ENCODE results near the gene SLC39A1. TPM values are rescaled to one million over a fixed set of nuclear protein-coding genes. Genes with fewer than 3 reads are reported as not detected.

The SLC39A1 gene
- total RNA-seq, result 83.2 and 92.6 TPM in 2 replicates

GRCh38 chr1:153963030-153963849, at the start of gene SLC39A1:
SLC39A1 (minus strand) TSS chr1:153963537; CDS start chr1:153962715, 822 bp downstream.

GRCh38 chr1:153990468-153991150, 27.3 kb upstream of the SLC39A1 start, which contains the start of gene RPS27:
RPS27 (plus strand) TSS chr1:153990762; CDS start chr1:153990797, 35 bp downstream.

GRCh38 chr1:153985941-153986761, 22.8 kb upstream of the SLC39A1 start, which contains the start of gene RAB13:
RAB13 (minus strand) TSS chr1:153986339; CDS start chr1:153986236, 103 bp downstream.

GRCh38 chr1:153977250-153978240, 14.2 kb upstream of the SLC39A1 start, which contains the start of gene JTB:
JTB (minus strand) TSS chr1:153977674; CDS start chr1:153977252, 422 bp downstream.

DNA sequence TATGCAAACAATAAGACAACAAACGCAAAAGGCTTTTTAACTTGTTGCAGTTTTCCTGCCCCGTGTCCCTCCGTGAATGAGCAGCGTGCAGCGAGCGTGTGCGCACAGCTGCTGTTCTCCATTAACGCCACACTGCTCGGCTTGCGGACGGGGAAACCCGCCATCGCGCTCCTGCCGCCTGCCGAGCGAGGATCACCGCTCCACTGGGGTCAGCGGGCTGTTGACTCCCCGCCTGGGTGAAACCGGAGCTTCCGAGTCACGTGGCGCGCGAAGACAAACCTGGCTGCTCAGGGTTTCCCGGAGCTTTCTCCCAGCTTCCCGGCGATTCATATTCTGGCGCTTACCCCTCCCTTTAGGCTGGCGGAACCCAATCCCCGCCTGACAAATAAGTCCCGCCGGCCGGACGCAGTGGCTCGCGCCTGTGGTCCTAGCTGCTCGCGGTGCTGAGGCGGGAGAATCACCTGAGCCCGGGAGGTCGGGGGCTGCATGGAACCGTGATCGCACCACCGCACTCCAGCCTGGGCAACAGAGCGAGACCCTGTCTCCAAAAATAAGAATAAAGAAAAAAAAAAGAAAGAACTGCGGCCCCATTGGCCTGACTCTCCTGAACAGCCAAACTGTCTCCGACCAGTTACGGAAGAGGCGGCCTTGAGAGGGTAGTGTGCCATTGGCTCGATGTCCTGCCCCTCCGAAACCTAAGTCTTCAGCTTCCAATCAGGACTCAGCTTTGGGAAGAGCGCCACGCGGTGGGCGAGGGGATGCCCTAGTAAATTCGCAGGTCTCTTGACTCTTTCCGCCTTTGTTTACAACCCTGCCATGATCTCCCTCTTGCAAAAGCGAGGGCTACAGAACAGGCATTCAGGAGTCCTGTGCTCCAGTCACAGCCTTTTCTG, 4.0 kb upstream of the SLC39A1 start, which contains the start of gene CREB3L4:
Gene CREB3L4, plus strand, starts transcription at position 796 of the 893 bp plus-strand sequence. CDS start 624 bp downstream, outside the sequence.

GRCh38 chr1:153958111-153958960, 5.0 kb downstream of the SLC39A1 start, which contains the start of gene CRTC2:
CRTC2 (minus strand) TSS chr1:153958612; CDS start chr1:153958497, 115 bp downstream.

GRCh38 chr1:153946622-153947241, 16.6 kb downstream of the SLC39A1 start, which contains the start of gene DENND4B:
DENND4B (minus strand) TSS chr1:153946718; CDS start chr1:153944374, 2,344 bp downstream.

GRCh38 chr1:153922972-153923925, 40.1 kb downstream of the SLC39A1 start, which contains the start of gene GATAD2B:
GATAD2B (minus strand) TSS chr1:153922972; CDS start chr1:153828347, 94,625 bp downstream.

Other genes with a start within 250 kb of the SLC39A1 start
- gene INTS3, start 235.5 kb downstream of the SLC39A1 start, total RNA-seq, result 18.3 and 24.3 TPM in 2 replicates
- 9.8 and 16.3 TPM in 2 replicates for gene SLC27A3, start 188.1 kb downstream of the SLC39A1 start, total RNA-seq
- 2.0 and 2.5 TPM in 2 replicates for gene GATAD2B, start 40.6 kb downstream of the SLC39A1 start, total RNA-seq
- 10.2 and 14.4 TPM in 2 replicates for gene DENND4B, start 16.8 kb downstream of the SLC39A1 start, total RNA-seq
- 2.6 and 3.1 TPM in 2 replicates for gene CRTC2, start 4.9 kb downstream of the SLC39A1 start, total RNA-seq
- 5.1 and 6.4 TPM in 2 replicates for gene CREB3L4, start 4.4 kb upstream of the SLC39A1 start, total RNA-seq
- 130 and 163 TPM in 2 replicates for gene JTB, start 14.1 kb upstream of the SLC39A1 start, total RNA-seq
- 75.2 and 88.0 TPM in 2 replicates for gene RAB13, start 22.8 kb upstream of the SLC39A1 start, total RNA-seq
- 2,930 and 3,644 TPM in 2 replicates for gene RPS27, start 27.2 kb upstream of the SLC39A1 start, total RNA-seq
- gene NUP210L, start 191.5 kb upstream of the SLC39A1 start, total RNA-seq, result under 0.01 and 0.18 TPM in 2 replicates
- gene TPM3, start 228.6 kb upstream of the SLC39A1 start, total RNA-seq, result 242 and 248 TPM in 2 replicates
- not detected in 2 replicates for gene CFAP141, start 242.8 kb upstream of the SLC39A1 start, total RNA-seq